WTC11 (cell line): ENCODE data around the gene SLC16A14.

Experiments used
- CBFB ChIP-seq: sonication (generic); formaldehyde crosslinking; IDR thresholded peaks from 2 replicates; pipeline ENCODE4 v1.8.1; 2022; ENCODE audit warnings: mild to moderate bottlenecking, low read depth, missing genetic modification reagents
- CTCF ChIP-seq: fragments of 200-600 bp; IDR thresholded peaks from 2 replicates; pipeline ENCODE4 v1.8.0; 2022; ENCODE audit warnings: antibody characterized with exemption
- E2F5 ChIP-seq: sonication (generic); formaldehyde crosslinking; IDR thresholded peaks from 2 replicates; pipeline ENCODE4 v1.8.1; 2022; ENCODE audit warnings: mild to moderate bottlenecking, moderate library complexity, missing genetic modification reagents
- ETV6 ChIP-seq: sonication (generic); formaldehyde crosslinking; IDR thresholded peaks from 2 replicates; pipeline ENCODE4 v1.8.1; 2022; ENCODE audit warnings: mild to moderate bottlenecking, missing genetic modification reagents
- MAX ChIP-seq: sonication (generic); formaldehyde crosslinking; IDR thresholded peaks from 2 replicates; pipeline ENCODE4 v1.8.0; 2022; ENCODE audit warnings: mild to moderate bottlenecking, missing genetic modification reagents
- NR3C1 ChIP-seq: sonication (generic); formaldehyde crosslinking; conservative IDR thresholded peaks from 2 replicates; pipeline ENCODE4 v1.8.1; 2023; ENCODE audit warnings: low read depth, mild to moderate bottlenecking, missing genetic modification reagents
- USF1 ChIP-seq: sonication (generic); formaldehyde crosslinking; IDR thresholded peaks from 2 replicates; pipeline ENCODE4 v1.8.0; 2022; ENCODE audit warnings: mild to moderate bottlenecking, missing genetic modification reagents
- ZNF138 ChIP-seq: sonication (generic); formaldehyde crosslinking; conservative IDR thresholded peaks from 2 replicates; pipeline ENCODE4 v1.8.1; 2022; ENCODE audit warnings: mild to moderate bottlenecking, moderate library complexity, missing genetic modification reagents
- ZNF317 ChIP-seq: sonication (generic); formaldehyde crosslinking; IDR thresholded peaks from 2 replicates; pipeline ENCODE4 v1.8.1; 2023; ENCODE audit warnings: low read depth, mild to moderate bottlenecking, moderate library complexity, missing genetic modification reagents, borderline replicate concordance
- ZNF416 ChIP-seq: fragments of 250-450 bp; sonication (Bioruptor Pico); IDR thresholded peaks from 2 replicates; pipeline ENCODE4 v1.9.0; 2021; ENCODE audit warnings: mild to moderate bottlenecking, inconsistent platforms

GRCh38 chr2:230060672-230061293, 7.9 kb downstream of the SLC16A14 start:
- TF ChIP-seq CTCF (no peak), ZNF138 (CRISPR knock-in tag) (no peak), E2F5 (CRISPR knock-in tag) (no peak), MAX (CRISPR knock-in tag) (no peak), ZNF317 (CRISPR knock-in tag) (no peak), CBFB (CRISPR knock-in tag) (no peak), NR3C1 (CRISPR knock-in tag) (no peak), ZNF416 (no peak), ETV6 (no peak), USF1 (CRISPR knock-in tag) (no peak)
